Measurements from ENCODE around the gene XPO1. TPM values are rescaled to one million over a fixed set of nuclear protein-coding genes. Genes with fewer than 3 reads are reported as not detected.

Gene XPO1, protein sequence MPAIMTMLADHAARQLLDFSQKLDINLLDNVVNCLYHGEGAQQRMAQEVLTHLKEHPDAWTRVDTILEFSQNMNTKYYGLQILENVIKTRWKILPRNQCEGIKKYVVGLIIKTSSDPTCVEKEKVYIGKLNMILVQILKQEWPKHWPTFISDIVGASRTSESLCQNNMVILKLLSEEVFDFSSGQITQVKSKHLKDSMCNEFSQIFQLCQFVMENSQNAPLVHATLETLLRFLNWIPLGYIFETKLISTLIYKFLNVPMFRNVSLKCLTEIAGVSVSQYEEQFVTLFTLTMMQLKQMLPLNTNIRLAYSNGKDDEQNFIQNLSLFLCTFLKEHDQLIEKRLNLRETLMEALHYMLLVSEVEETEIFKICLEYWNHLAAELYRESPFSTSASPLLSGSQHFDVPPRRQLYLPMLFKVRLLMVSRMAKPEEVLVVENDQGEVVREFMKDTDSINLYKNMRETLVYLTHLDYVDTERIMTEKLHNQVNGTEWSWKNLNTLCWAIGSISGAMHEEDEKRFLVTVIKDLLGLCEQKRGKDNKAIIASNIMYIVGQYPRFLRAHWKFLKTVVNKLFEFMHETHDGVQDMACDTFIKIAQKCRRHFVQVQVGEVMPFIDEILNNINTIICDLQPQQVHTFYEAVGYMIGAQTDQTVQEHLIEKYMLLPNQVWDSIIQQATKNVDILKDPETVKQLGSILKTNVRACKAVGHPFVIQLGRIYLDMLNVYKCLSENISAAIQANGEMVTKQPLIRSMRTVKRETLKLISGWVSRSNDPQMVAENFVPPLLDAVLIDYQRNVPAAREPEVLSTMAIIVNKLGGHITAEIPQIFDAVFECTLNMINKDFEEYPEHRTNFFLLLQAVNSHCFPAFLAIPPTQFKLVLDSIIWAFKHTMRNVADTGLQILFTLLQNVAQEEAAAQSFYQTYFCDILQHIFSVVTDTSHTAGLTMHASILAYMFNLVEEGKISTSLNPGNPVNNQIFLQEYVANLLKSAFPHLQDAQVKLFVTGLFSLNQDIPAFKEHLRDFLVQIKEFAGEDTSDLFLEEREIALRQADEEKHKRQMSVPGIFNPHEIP (N-terminal part only)
- 100 to 1,000 TPM; 149 to 245 TPM for total RNA-seq

DNA sequence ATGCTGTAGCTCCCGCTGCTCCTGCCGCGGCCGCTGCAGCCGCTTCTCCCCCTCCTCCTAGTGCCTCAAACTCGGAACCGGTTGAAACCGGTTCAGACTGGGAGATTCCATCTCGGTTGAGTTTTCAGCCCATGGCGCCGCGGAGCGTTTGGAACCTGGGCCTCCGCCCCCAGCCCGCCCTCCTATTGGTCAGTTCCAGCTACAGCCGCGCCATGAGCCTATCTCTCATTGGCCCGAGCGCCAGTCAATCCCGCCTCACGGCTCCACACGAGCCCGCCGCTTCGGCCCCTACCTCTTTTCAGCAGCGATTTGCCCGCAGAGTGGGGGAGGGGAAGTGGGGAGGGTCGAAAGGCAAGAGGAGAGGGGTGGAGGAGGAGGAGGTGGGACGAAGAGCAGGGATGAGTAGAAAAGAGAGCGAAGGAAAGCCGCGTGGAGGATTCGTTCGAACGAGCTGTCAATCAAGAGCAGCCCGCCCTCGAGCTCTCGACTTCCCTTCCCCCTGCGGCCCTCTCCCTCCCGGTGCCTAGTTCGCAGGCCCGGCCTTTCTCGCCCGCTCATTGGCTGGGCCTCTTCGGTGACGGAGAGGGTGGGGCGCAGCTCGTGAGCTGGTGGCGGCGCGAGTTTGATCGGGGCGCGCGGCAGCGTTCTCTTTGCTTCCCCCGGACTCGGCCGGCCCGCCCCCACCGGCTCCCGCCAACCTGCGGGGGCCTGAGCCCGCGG is at the start of gene XPO1:
Gene XPO1 (minus strand): TSS at position 157 of the 720 bp plus-strand sequence. CDS start 4,459 bp downstream, outside the sequence.

DNA sequence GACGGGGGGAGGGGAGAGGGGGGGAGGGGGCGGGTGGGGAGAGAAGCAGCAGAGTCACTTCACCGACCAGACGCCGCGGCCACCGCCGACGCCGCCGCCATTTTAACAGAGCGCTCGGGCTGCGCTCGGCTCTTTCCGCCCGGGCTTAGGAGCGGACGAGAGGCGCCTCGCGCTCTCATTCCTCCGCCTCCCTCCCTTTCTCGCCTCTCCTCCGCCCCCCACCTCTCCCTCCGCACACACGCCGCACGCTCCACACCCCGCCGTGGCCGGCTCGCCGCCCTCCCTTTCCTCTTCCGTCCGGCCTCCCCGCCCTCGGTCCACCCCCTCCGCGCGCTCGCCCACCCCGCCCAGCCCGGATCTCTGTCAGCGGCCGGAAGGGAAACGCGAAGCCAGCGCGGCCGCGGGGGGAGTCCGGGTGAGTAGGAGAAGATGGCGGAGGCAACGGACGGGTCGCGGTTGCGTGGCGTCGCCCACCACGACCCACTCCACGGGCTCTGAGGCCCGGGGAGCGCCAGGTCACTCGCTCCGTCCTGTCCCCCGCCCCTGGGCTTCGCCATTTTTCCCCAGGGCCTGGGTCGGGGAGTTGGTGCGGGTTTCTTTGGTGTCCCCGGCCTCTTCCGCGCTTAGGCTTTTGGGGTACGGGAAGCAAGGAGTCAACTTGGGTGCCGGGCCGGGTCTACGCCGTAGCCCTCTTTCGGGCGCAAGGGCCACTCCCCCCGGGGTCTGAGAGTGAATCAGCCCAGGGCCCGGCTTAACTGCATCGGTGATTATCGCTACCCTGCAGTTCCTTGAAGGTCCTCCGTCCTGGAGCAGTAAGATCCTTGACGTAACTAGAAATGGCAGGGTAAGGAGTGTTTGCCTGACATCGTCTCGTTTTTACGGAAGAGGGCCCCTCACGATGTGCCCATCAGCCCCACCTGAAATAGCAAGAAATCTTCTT is 66.9 kb downstream of the XPO1 start, which contains the start of gene USP34:
Gene USP34 (minus strand): TSS at position 123 of the 940 bp plus-strand sequence. CDS start 395 bp downstream, outside the sequence.

Other genes with a start within 250 kb of the XPO1 start
- gene USP34, start 67.3 kb downstream of the XPO1 start, total RNA-seq, result 10 to 100 TPM; 53.7 to 65.3 TPM

All from melanocyte of skin (primary cell).